Progenitor cell of endocrine pancreas (in vitro differentiated cells): ENCODE results near the gene FITM2. TPM values are rescaled to one million over a fixed set of nuclear protein-coding genes. Genes with fewer than 3 reads are reported as not detected.
"Not testable (repeated sequence)": the region's sequence is repeated elsewhere in the genome, so short reads cannot be mapped to it uniquely, and the experiment has no call there.

Experiments
- DNase-seq: peaks from one replicate; pipeline ENCODE4 v3.0.0; 2021; ENCODE audit warnings: low spot score; ENCODE audit not compliant: unreplicated experiment
- H3K27ac Mint-ChIP-seq: 2 replicates; pipeline ENCODE4 v1.8.0; 2021; ENCODE audit warnings: mild to moderate bottlenecking, moderate library complexity, mixed read lengths
- H3K27me3 Mint-ChIP-seq: 2 replicates; pipeline ENCODE4 v1.8.0; 2021; ENCODE audit warnings: mixed read lengths
- H3K36me3 Mint-ChIP-seq: 2 replicates; pipeline ENCODE4 v1.8.0; 2022; ENCODE audit warnings: mixed read lengths; ENCODE audit not compliant: insufficient read depth
- H3K4me1 Mint-ChIP-seq: 2 replicates; pipeline ENCODE4 v1.8.0; 2021; ENCODE audit warnings: low read depth, mixed read lengths
- H3K4me3 Mint-ChIP-seq: 2 replicates; pipeline ENCODE4 v1.8.0; 2021; ENCODE audit warnings: low read depth, mild to moderate bottlenecking, moderate library complexity, mixed read lengths
- H3K9me3 Mint-ChIP-seq: 2 replicates; pipeline ENCODE4 v1.8.0; 2021; ENCODE audit warnings: low read depth, mixed read lengths
- total RNA-seq: library from RNA; stranded (reverse); gene quantifications from 2 replicates; pipeline ENCODE4 v1.2.1, GENCODE V29; 2021
- TF ChIP-seq, protein P1 (sequence below): fragments of 200-600 bp; sonication (generic); IDR thresholded peaks from one replicate; pipeline ENCODE4 v1.5.0; 2021; ENCODE audit warnings: antibody characterized with exemption, mild to moderate bottlenecking; ENCODE audit not compliant: unreplicated experiment

Gene FITM2
- total RNA-seq, 1 donor from 2014 or later = 4.3 TPM

DNA sequence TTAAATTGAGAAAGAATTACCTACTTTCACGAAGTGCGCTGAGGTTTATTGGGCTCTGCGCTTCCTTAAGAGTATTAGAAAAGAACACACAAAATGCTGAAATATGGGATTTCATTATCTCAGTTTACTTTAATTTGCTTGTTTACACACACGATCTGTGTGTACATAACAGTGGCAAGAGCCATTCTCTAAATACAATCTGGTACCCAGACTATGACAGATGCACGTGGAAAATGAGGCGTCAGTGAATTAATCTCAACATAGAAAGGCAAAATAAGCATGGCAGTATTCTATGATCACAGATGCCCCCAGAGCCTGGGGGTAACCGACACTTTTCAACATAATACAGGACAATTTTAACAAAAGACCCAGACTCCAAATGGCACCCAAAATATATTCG lies 8.3 kb downstream of the FITM2 start:
- TF ChIP-seq, protein P1, sequence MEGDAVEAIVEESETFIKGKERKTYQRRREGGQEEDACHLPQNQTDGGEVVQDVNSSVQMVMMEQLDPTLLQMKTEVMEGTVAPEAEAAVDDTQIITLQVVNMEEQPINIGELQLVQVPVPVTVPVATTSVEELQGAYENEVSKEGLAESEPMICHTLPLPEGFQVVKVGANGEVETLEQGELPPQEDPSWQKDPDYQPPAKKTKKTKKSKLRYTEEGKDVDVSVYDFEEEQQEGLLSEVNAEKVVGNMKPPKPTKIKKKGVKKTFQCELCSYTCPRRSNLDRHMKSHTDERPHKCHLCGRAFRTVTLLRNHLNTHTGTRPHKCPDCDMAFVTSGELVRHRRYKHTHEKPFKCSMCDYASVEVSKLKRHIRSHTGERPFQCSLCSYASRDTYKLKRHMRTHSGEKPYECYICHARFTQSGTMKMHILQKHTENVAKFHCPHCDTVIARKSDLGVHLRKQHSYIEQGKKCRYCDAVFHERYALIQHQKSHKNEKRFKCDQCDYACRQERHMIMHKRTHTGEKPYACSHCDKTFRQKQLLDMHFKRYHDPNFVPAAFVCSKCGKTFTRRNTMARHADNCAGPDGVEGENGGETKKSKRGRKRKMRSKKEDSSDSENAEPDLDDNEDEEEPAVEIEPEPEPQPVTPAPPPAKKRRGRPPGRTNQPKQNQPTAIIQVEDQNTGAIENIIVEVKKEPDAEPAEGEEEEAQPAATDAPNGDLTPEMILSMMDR = no peak

DNA sequence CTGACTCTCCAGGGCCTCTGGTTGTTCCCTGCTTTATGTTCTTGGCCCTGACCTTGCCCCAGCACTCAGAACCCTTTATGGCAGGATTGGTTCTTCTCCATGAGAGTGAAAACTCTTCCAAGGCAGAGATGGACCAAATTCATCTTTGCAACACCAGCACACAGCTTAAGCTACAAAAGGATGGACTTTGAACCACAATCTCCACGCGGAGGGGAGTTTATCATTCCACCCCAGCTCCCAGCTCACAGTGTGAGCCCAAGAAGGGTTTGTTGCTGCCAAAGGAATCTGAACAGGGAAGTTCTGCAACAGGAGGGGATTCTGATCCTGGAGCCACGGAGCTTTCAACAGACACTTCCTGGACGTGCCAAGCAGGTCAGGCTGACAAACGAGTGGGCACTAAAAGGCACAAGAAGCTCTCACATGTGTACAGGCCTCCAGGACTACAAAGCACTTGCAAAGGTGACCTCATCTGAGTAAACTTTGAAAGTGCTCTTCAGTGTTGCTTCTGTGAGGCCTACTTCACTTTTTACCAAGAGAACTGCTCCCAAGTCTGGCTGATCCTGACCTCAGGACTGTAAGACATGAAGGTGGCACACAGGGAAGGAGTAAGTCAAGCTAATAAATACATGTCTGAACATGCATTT lies 8.9 kb downstream of the FITM2 start:
- no peak for DNase-seq
- Mint-ChIP-seq H3K4me1 (peaks cover 12% of the 10 kb centered on the region), H3K36me3 (peaks cover 3% of the 10 kb centered on the region), H3K9me3 (peaks cover 5% of the 10 kb centered on the region), H3K27me3 (no peaks in the 10 kb centered on the region), H3K27ac (peak overlapping the region; percentile 72), H3K4me3 (no peak overlapping the region)
- TF ChIP-seq, protein P1 = no peak

More for the DNA sequence above, 8.3 kb downstream of the FITM2 start:
- peak overlapping the region; percentile 72 for H3K27ac Mint-ChIP-seq
- H3K4me3 Mint-ChIP-seq = no peak overlapping the region
- H3K4me1 Mint-ChIP-seq = peaks cover 12% of the 10 kb centered on the region
- peaks cover 3% of the 10 kb centered on the region for H3K36me3 Mint-ChIP-seq
- no peak for DNase-seq
- peaks cover 5% of the 10 kb centered on the region for H3K9me3 Mint-ChIP-seq
- H3K27me3 Mint-ChIP-seq = no peaks in the 10 kb centered on the region

DNA sequence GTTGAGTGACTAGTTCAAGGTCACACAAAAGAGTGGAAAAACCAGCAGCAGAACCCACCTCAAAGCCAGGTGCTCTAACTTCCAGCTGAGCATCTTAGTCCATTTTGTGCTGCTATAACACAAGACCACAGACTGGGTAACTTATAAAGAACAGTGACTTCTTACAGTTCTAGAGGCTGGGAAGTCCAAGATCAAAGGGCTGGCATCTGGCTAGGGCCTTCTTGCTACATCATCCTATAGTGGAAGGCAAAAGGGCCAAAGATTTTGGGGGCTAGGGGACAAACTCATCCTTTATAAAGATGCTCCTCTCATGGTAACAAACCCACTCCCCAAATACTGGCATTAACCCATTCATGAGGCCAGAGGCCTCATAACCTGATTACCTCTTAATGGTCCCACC lies 9.7 kb downstream of the FITM2 start:
- peaks cover 12% of the 10 kb centered on the region for H3K4me1 Mint-ChIP-seq
- TF ChIP-seq, protein P1 = no peak
- DNase-seq = no peak
- peaks cover 5% of the 10 kb centered on the region for H3K9me3 Mint-ChIP-seq
- no peak overlapping the region for H3K4me3 Mint-ChIP-seq
- H3K27me3 Mint-ChIP-seq = no peaks in the 10 kb centered on the region
- H3K36me3 Mint-ChIP-seq = peaks cover 3% of the 10 kb centered on the region
- H3K27ac Mint-ChIP-seq = no peak overlapping the region

DNA sequence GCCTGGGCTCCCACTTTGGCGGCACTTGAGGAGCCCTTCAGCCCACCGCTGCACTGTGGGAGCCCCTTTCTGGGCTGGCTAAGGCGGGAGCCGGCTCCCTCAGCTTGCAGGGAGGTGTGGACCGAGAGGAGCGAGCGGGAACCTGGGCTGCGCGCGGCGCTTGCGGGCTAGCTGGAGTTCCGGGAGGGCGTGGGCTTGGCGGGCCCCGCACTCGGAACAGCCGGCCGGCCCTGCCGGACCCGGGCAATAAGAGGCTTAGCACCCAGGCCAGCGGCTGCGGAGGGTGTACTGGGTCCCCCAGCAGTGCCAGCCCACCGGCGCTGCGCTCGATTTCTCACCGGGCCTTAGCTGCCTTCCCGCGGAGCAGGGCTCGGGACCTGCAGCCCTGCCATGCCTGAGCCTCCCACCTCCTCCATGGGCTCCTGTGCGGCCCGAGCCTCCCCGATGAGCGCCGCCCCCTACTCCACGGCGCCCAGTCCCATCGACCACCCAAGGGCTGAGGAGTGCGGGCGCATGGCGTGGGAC lies 11.9 kb downstream of the FITM2 start:
- not testable (repeated sequence) for H3K27ac Mint-ChIP-seq, H3K27me3 Mint-ChIP-seq, H3K4me3 Mint-ChIP-seq, H3K9me3 Mint-ChIP-seq, DNase-seq, H3K36me3 Mint-ChIP-seq
- H3K4me1 Mint-ChIP-seq = peaks cover 12% of the 10 kb centered on the region

DNA sequence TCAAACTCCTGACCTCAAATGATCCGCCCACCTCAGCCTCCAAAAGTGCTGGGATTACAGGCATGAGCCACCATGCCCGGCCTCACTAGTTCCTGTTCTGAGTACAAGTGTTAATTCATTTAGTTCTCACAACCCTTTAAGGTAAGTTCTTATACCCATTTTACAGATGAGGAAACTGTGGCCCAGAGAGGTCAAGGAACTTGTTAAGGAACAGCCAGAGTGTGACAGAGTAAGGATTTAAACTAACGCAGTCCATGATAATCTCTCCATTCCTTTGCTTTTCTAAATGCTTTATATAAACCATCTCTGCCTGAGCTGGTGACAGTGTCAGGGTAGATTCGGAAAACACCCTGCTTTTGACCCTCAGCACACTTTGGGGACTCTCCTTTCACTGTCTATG lies 13.3 kb downstream of the FITM2 start:
- peaks cover 3% of the 10 kb centered on the region for H3K36me3 Mint-ChIP-seq
- no peaks in the 10 kb centered on the region for H3K27me3 Mint-ChIP-seq
- DNase-seq = no peak
- no peak overlapping the region for H3K4me3 Mint-ChIP-seq
- H3K9me3 Mint-ChIP-seq = peaks cover 5% of the 10 kb centered on the region
- TF ChIP-seq, protein P1 = no peak
- H3K27ac Mint-ChIP-seq = no peak overlapping the region
- H3K4me1 Mint-ChIP-seq = peaks cover 10% of the 10 kb centered on the region

DNA sequence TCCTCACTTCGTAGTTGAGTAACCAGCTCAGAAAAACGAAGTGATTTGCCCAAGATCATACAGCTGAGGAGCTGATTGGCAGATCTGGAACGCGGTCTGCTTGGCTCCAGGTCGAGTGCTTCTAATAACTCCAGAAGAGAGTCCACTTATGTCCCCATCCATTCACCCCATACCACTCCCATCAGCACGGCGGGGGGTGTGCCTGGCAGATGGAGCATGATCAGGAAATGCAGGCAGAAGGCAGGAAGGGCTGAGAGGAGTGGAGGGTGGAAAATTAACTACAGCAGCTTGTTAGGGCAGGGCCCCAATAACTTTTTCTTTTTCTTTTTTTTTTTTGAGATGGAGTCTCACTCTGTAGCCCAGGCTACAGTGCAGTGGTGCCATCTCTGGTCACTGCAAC lies 15.0 kb downstream of the FITM2 start:
- H3K27ac Mint-ChIP-seq = no peak overlapping the region
- no peaks in the 10 kb centered on the region for H3K27me3 Mint-ChIP-seq
- H3K36me3 Mint-ChIP-seq = peaks cover 3% of the 10 kb centered on the region
- no peaks in the 10 kb centered on the region for H3K4me1 Mint-ChIP-seq
- H3K9me3 Mint-ChIP-seq = peaks cover 5% of the 10 kb centered on the region
- no peak overlapping the region for H3K4me3 Mint-ChIP-seq
- TF ChIP-seq, protein P1 = no peak
- no peak for DNase-seq
